ENCODE data around the gene GNG13. TPM values are rescaled to one million over a fixed set of nuclear protein-coding genes. Genes with fewer than 3 reads are reported as not detected.
"Not testable (repeated sequence)": the region's sequence is repeated elsewhere in the genome, so short reads cannot be mapped to it uniquely, and the experiment has no call there.

Gene GNG13
- total and polyA plus RNA-seq, 4 donors = 0.30 to 1.4 (median 1.0) TPM; not detected in 1

DNA sequence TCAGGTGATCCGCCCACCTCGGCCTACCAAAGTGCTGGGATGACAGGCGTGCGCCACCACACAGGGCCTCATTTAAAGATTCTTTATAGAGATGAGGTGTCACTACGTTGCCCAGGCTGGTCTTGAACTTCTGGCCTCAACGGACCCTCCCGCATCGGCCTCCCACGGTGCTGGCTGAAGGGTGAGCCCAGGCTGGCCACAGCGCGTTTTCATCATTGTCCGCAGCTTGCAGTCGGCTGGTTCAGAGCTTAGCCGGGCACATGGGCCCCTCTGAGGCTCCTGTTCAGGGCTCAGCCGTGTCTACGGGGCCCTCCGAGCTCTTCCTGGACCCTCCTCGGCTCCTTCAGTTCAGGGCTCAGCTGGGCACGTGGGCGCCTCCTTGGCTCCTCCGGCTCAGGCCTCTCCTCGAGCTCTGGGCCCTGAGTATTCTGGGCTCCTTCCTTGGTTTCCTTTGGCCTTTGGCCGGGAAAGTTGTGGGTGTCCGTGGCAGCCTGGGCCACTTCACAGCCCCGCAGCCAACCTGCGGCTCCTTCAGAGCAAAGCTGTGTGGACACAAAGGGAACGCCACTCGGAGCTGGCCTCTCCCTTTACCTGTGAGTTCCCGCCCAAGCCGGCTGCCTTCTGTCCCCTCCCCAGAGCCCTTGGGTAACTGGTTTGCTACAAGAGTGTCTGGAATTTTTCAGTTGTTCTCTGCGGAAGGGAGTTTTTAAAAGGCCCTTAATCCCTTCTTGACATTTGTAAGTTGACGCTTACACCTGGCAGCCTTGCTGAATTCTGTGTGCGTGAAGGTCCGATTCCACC is 41.2 kb downstream of the GNG13 start:
- DNase-seq (ENCODE audit: low read depth in 4 of 6, low spot score in 6 of 6) = no peak
- no peaks in the 10 kb centered on the region for H3K36me3 ChIP-seq (ENCODE audit: control insufficient read depth, insufficient read depth, low read length)
- WGBS (ENCODE audit: insufficient coverage) = 84% methylated on average over 31 of the region's 34 CpGs
- no peak overlapping the region for H3K27ac ChIP-seq (ENCODE audit: low read depth, low read length)
- H3K4me3 ChIP-seq (ENCODE audit: low read depth, low read length) = no peak overlapping the region
- no peaks in the 10 kb centered on the region for H3K9me3 ChIP-seq (ENCODE audit: control insufficient read depth, insufficient read depth, low read length)
- H3K4me1 ChIP-seq (ENCODE audit: control insufficient read depth, insufficient read depth, low read length) = no peaks in the 10 kb centered on the region
- no peaks in the 10 kb centered on the region for H3K27me3 ChIP-seq (ENCODE audit: control insufficient read depth, insufficient read depth, low read length)

DNA sequence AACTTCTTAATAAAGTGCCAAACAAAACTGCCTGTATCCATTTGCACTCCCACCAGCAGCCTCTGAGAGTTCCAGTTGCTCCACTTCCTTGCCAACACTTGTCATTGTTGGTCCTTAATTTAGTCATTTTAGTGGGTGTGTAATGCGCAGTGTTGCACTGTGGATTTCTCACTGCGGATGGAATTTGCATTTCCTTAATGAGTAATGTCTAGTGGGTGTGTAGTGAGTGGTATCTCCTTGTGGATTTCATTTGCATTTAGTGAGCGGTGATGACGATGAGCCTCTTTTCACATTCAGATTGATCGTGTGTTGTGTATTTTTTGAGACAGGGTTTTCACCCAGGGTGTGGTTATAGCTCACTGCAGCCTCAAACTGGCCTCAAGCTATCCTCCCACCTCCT is 44.1 kb downstream of the GNG13 start:
- 90% methylated on average over 2 of the region's 5 CpGs for WGBS (ENCODE audit: insufficient coverage)
- Histone ChIP-seq H3K27me3 (ENCODE audit: control insufficient read depth, insufficient read depth, low read length) (peaks cover 7% of the 10 kb centered on the region), H3K4me3 (ENCODE audit: low read depth, low read length) (no peak overlapping the region), H3K27ac (ENCODE audit: low read depth, low read length) (no peak overlapping the region), H3K36me3 (ENCODE audit: control insufficient read depth, insufficient read depth, low read length) (no peaks in the 10 kb centered on the region), H3K4me1 (ENCODE audit: control insufficient read depth, insufficient read depth, low read length) (peaks cover 5% of the 10 kb centered on the region), H3K9me3 (ENCODE audit: control insufficient read depth, insufficient read depth, low read length) (no peaks in the 10 kb centered on the region)
- DNase-seq (ENCODE audit: low read depth in 4 of 6, low spot score in 6 of 6) = no peak

DNA sequence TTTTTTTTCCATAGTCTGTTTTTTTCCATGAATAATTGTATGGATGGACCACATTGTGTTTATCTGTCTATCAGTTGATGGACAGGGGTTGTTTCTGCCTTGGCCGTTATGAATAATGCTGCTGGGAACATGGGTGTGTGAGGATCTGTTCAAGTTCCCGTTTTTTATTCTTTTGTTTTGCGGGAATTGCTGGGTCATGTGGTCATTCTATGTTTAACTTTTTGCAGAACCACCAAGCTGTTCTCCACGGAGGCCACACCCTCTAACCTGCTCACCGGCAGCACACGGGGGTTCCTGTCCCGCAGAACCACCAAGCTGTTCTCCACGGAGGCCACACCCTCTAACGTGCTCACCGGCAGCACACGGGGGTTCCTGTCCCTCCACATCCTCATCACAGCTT is 45.9 kb downstream of the GNG13 start:
- WGBS (ENCODE audit: insufficient coverage) = 82% methylated on average over 6 of the region's 11 CpGs
- Histone ChIP-seq H3K4me1 (ENCODE audit: control insufficient read depth, insufficient read depth, low read length) (peaks cover 5% of the 10 kb centered on the region), H3K9me3 (ENCODE audit: control insufficient read depth, insufficient read depth, low read length) (no peaks in the 10 kb centered on the region), H3K27me3 (ENCODE audit: control insufficient read depth, insufficient read depth, low read length) (peaks cover 9% of the 10 kb centered on the region), H3K27ac (ENCODE audit: low read depth, low read length) (no peak overlapping the region), H3K36me3 (ENCODE audit: control insufficient read depth, insufficient read depth, low read length) (no peaks in the 10 kb centered on the region), H3K4me3 (ENCODE audit: low read depth, low read length) (no peak overlapping the region)
- no peak for DNase-seq (ENCODE audit: low read depth in 4 of 6, low spot score in 6 of 6)

DNA sequence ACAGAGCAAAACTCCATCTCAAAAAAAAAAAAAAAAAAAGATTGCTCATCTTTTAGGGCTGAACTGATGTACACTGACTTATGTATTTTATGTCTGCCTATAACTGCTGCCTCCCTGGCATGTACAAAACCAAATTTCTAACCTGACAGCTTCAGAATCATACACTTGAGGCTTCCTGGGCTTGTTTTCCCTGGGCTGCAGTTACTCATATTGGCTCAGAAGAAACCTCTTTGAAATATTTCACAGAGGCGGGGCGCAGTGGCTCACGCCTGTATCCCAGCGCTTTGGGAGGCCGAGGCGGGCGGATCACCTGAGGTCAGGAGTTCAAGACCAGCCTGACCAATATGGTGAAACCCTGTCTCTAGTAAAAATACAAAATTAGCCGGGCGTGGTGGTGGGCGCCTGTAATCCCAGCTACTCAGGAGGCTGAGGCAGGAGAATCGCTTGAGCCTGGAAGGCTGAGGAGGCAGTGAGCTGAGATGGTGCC is 46.4 kb downstream of the GNG13 start:
- not testable (repeated sequence) for DNase-seq (ENCODE audit: low read depth in 4 of 6, low spot score in 6 of 6); H3K9me3 ChIP-seq (ENCODE audit: control insufficient read depth, insufficient read depth, low read length); H3K27me3 ChIP-seq (ENCODE audit: control insufficient read depth, insufficient read depth, low read length); H3K27ac ChIP-seq (ENCODE audit: low read depth, low read length); H3K36me3 ChIP-seq (ENCODE audit: control insufficient read depth, insufficient read depth, low read length); H3K4me3 ChIP-seq (ENCODE audit: low read depth, low read length); H3K4me1 ChIP-seq (ENCODE audit: control insufficient read depth, insufficient read depth, low read length)
- 99% methylated on average over 9 of the region's 11 CpGs for WGBS (ENCODE audit: insufficient coverage)

DNA sequence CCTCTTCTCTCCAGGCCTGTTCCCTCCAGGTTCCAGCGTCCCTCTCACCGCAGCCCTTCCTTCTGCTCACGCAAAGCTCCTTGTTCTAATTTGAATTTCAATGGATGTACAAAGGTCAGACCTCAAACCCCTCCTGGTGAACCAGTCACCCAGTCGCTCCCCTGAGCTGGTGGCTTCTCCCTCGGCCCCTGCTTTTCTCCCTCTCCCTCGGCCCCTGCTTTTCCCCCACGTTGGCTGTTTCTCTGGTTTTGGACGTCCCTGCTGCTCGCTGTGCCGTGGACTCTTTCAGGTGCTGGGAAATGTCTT is 48.6 kb downstream of the GNG13 start:
- 6% methylated on average over 4 of the region's 10 CpGs for WGBS (ENCODE audit: insufficient coverage)
- Histone ChIP-seq H3K4me3 (ENCODE audit: low read depth, low read length) (no peak overlapping the region), H3K27me3 (ENCODE audit: control insufficient read depth, insufficient read depth, low read length) (peaks cover 9% of the 10 kb centered on the region), H3K9me3 (ENCODE audit: control insufficient read depth, insufficient read depth, low read length) (no peaks in the 10 kb centered on the region), H3K36me3 (ENCODE audit: control insufficient read depth, insufficient read depth, low read length) (no peaks in the 10 kb centered on the region), H3K27ac (ENCODE audit: low read depth, low read length) (no peak overlapping the region), H3K4me1 (ENCODE audit: control insufficient read depth, insufficient read depth, low read length) (peaks cover 5% of the 10 kb centered on the region)
- DNase-seq (ENCODE audit: low read depth in 4 of 6, low spot score in 6 of 6) = no peak

DNA sequence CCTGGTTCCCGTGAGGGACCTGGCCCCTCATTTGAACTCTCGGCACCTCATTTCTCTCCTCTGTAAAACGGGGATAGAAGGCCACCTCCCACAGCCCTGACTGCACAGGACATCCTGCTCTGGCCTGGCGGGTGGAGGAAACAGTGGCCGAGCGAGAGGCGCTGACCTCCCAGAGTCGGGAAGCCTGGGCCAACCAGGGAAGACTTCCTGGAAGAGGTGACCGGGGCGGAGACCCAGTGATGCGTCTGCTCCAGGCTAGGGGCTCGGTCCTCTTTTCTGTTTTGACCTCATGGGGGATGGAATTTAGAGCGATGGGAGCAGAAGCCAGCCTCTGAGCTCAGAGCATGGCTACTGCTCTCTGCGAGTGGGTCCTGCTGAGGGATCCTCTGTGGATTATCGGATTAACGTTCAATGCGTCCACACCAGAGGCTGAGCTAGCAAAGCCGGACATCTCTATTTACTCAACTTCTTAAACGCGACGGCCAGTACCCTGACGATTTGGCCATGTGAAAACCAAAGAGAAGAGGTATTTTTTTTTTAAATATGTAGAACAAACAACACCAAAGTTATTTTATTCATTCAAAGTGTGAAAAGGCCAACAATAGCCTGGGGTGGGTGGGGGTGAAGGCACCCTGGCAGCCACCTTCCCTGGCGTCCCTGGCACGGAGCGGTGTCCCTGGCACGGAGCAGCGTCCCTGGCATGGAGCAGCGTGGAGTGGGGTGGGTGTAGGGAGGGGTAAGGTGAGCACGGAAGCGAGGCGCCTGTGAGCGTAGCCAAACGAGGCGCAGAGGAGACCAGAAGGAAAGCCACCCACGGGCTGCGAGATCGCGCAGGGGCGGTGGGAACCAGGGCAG is 49.2 kb downstream of the GNG13 start:
- 54% methylated on average over 33 of the region's 39 CpGs for WGBS (ENCODE audit: insufficient coverage)
- H3K4me3 ChIP-seq (ENCODE audit: low read depth, low read length) = no peak overlapping the region
- no peaks in the 10 kb centered on the region for H3K9me3 ChIP-seq (ENCODE audit: control insufficient read depth, insufficient read depth, low read length)
- H3K4me1 ChIP-seq (ENCODE audit: control insufficient read depth, insufficient read depth, low read length) = peaks cover 5% of the 10 kb centered on the region
- no peaks in the 10 kb centered on the region for H3K36me3 ChIP-seq (ENCODE audit: control insufficient read depth, insufficient read depth, low read length)
- no peak overlapping the region for H3K27ac ChIP-seq (ENCODE audit: low read depth, low read length)
- DNase-seq (ENCODE audit: low read depth in 4 of 6, low spot score in 6 of 6) = no peak
- H3K27me3 ChIP-seq (ENCODE audit: control insufficient read depth, insufficient read depth, low read length) = peaks cover 9% of the 10 kb centered on the region

DNA sequence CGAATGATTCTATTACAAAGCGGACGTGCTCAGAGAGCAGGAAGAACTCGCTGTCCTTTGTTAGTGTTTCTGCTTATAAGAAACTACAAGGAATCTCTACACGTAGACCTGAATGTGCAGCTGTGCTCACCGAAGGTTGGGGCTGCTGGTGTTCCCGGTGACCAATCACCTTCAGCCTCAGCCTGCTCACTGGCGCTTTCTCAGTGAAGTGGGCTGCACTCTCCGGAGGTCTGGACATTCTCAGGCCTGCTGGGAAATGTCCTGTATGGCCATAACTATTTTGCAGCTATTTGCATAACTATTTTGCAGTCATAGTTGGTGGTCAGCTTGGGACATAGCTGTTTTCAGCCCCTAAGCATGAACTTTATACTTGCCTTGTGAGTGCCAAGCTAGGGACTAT is 50.0 kb downstream of the GNG13 start:
- no peak overlapping the region for H3K4me3 ChIP-seq (ENCODE audit: low read depth, low read length)
- DNase-seq (ENCODE audit: low read depth in 4 of 6, low spot score in 6 of 6) = no peak
- no peaks in the 10 kb centered on the region for H3K9me3 ChIP-seq (ENCODE audit: control insufficient read depth, insufficient read depth, low read length)
- WGBS (ENCODE audit: insufficient coverage) = 53% methylated on average over 9 of the region's 9 CpGs
- peaks cover 9% of the 10 kb centered on the region for H3K27me3 ChIP-seq (ENCODE audit: control insufficient read depth, insufficient read depth, low read length)
- H3K4me1 ChIP-seq (ENCODE audit: control insufficient read depth, insufficient read depth, low read length) = peaks cover 5% of the 10 kb centered on the region
- no peaks in the 10 kb centered on the region for H3K36me3 ChIP-seq (ENCODE audit: control insufficient read depth, insufficient read depth, low read length)
- no peak overlapping the region for H3K27ac ChIP-seq (ENCODE audit: low read depth, low read length)

DNA sequence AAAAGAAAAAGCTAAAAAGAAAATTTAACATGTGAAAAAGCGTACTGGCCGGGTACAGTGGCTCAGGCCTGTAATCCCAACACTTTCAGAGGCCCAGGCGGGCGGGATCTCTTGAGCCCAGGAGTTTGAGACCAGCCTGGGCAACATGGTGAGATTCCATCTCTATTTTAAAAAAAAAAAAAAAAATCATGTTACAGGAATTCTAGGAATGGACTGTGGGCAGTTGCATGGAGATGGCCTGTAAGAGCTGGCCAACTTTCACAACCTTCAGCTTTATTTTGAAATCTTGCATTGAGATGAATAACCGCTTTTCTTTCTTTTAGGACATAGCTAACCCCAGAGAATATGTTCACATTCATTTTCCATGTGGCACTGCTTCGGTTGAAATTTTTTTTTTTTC is 51.5 kb downstream of the GNG13 start:
- Histone ChIP-seq H3K4me1 (ENCODE audit: control insufficient read depth, insufficient read depth, low read length) (peaks cover 5% of the 10 kb centered on the region), H3K4me3 (ENCODE audit: low read depth, low read length) (no peak overlapping the region), H3K9me3 (ENCODE audit: control insufficient read depth, insufficient read depth, low read length) (no peaks in the 10 kb centered on the region), H3K36me3 (ENCODE audit: control insufficient read depth, insufficient read depth, low read length) (no peaks in the 10 kb centered on the region), H3K27me3 (ENCODE audit: control insufficient read depth, insufficient read depth, low read length) (peaks cover 9% of the 10 kb centered on the region), H3K27ac (ENCODE audit: low read depth, low read length) (no peak overlapping the region)
- DNase-seq (ENCODE audit: low read depth in 4 of 6, low spot score in 6 of 6) = no peak
- WGBS (ENCODE audit: insufficient coverage) = 100% methylated on average over 1 of the region's 6 CpGs
